Spleen (tissue), 11 donors: ENCODE data around the gene KLF16. TPM values are rescaled to one million over a fixed set of nuclear protein-coding genes. Genes with fewer than 3 reads are reported as not detected.

Experiments used
- DNase-seq: peaks from one replicate; pipeline ENCODE4 v3.0.0-alpha.2; 2020
- H3K27ac ChIP-seq, 8 donors: fragments of 200-600 bp; sonication (generic) in 7 of 8; 1 replicate in 4 of 8; 2 replicates in 4 of 8; pipeline versions ENCODE4 v1.5.0 to v1.8.0; 2016 to 2021; ENCODE audit warnings: inconsistent platforms in 4 of 8, mild to moderate bottlenecking in 4 of 8, moderate library complexity in 1 of 8
- H3K27me3 ChIP-seq, 7 donors: fragments of 200-600 bp; sonication (generic) in 6 of 7; replicated peaks in 1 of 7; 1 replicate in 4 of 7; 2 replicates in 3 of 7; pipeline versions ENCODE4 v1.5.0 to v1.8.0; 2016 to 2021; ENCODE audit warnings: inconsistent platforms in 3 of 7, mild to moderate bottlenecking in 1 of 7
- H3K36me3 ChIP-seq, 6 donors: fragments of 200-600 bp; sonication (generic) in 5 of 6; 1 replicate in 4 of 6; 2 replicates in 2 of 6; pipeline versions ENCODE4 v1.5.0 to v1.8.0; 2016 to 2021; ENCODE audit warnings: inconsistent platforms in 2 of 6
- H3K4me1 ChIP-seq, 6 donors: fragments of 200-600 bp; sonication (generic) in 5 of 6; 1 replicate in 3 of 6; 2 replicates in 3 of 6; pipeline versions ENCODE4 v1.5.0 to v1.8.0; 2016 to 2021; ENCODE audit warnings: inconsistent platforms in 3 of 6
- H3K4me3 ChIP-seq, 8 donors: fragments of 200-600 bp; sonication (generic) in 7 of 8; 1 replicate in 4 of 8; 2 replicates in 4 of 8; pipeline versions ENCODE4 v1.5.0 to v1.8.0; 2016 to 2021; ENCODE audit warnings: inconsistent platforms in 4 of 8, mild to moderate bottlenecking in 4 of 8, moderate library complexity in 2 of 8
- H3K9me3 ChIP-seq, 8 donors: fragments of 200-600 bp; sonication (generic) in 7 of 8; 1 replicate in 4 of 8; 2 replicates in 4 of 8; pipeline versions ENCODE4 v1.5.0 to v1.8.0; 2016 to 2021; ENCODE audit warnings: inconsistent platforms in 4 of 8
- POLR2A ChIP-seq, 3 donors: fragments of 450-650 bp; IDR thresholded peaks; one replicate each; pipeline ENCODE4 v1.5.1; 2017; ENCODE audit warnings: antibody characterized with exemption in 3 of 3, mild to moderate bottlenecking in 1 of 3
- POLR2AphosphoS5 ChIP-seq, 3 donors: sonication (generic); formaldehyde crosslinking; IDR thresholded peaks; one replicate each; pipeline ENCODE4 v1.5.1; 2017; ENCODE audit warnings: antibody characterized with exemption in 3 of 3
- WGBS, 5 donors: extraction: QIAGEN DNeasy Blood & Tissue Kit in 3 of 5; methylation state at CpG; one replicate each; pipeline versions ENCODE4 v1.1.5 to v1.1.7; 2013 to 2018; 5-methylcytosine and 5-hydroxymethylcytosine counted together
- intact Hi-C: fragments of 100-400 bp; cut with DNase I; formaldehyde crosslinking; loops from one replicate; pipeline ENCODE4 v1.15.0; 2023; ENCODE audit warnings: low total_unique reads
- polyA plus RNA-seq, 3 donors: library from polyadenylated mRNA; stranded (reverse); fragments of 200-250 nt; gene quantifications; one replicate each; pipeline ENCODE4 v1.2.1, GENCODE V29; 2013
- total RNA-seq, 7 donors: library from RNA; depleted of rRNA in 3 of 7; stranded (reverse); fragments of >200 nt in 3 of 7; fragmentation: NEBNext Ultra II Directional in 4 of 7; extraction: Animal tissue kit (Norgen Biotek cat#: 25700) in 4 of 7; gene quantifications; one replicate each; pipeline versions ENCODE4 v1.1.0 to v1.2.1, GENCODE V29; 2016 to 2021
- TF ChIP-seq, protein P1 (sequence below), 11 experiments: fragments of 200-600 bp in 7 of 11; fragments of 450-650 bp in 4 of 11; sonication (generic) in 4 of 11; IDR thresholded peaks in 8 of 11; conservative IDR thresholded peaks in 3 of 11; 1 replicate in 7 of 11; 2 replicates in 4 of 11; pipeline versions ENCODE4 v1.4.0 to v1.8.0; 2016 to 2021; ENCODE audit warnings: antibody characterized with exemption in 11 of 11, inconsistent platforms in 4 of 11, mild to moderate bottlenecking in 1 of 11
- donor health status: healthy with polysubstance abuse.
- donor health status: DM: no; HTN: no; CAD: no; lungs with moderate emphysema.
- donor health status: DM: no; HTN: no; CAD: no.
- donor health status: Bipolar disorder and iron deficiency.
- donor health status: healthy.
- donor health status: DM: no; HTN: no; CAD: no.
- donor health status: DM: yes; HTN: yes; CAD: no.

KLF16 gene
- total and polyA plus RNA-seq, 10 donors: 7.1 to 39.0 (median 18.4) TPM

DNA sequence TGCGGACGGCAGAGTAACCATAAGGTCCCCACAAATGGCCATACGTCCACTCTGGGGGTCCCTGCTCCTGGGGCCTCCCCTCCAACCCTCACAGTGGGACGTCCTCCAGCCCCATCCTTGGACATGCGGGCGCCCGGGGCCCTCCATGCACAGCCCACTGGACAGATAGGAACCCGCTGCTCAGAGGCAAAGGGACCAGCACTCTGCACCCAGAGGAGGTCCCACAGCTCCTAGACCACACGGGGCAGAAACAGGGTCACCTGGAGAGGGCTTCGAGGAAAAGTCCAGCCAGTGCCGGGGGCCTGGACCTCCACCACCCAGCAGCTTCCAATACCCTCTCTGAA lies 26.2 kb downstream of the KLF16 start:
- Histone ChIP-seq H3K27me3 (no peaks in the 10 kb centered on the region), H3K9me3 (no peaks in the 10 kb centered on the region), H3K27ac (peak overlapping the region in 5 of 8 donors; percentile 20 to 100 (median 99)), H3K4me1 (peaks cover 48 to 100% (median 93%) of the 10 kb centered on the region in 6 donors), H3K4me3 (peak overlapping the region in 1 of 8 donors; percentile 35), H3K36me3 (peaks cover 0 to 66% (median 1%) of the 10 kb centered on the region in 6 donors)
- intact Hi-C loops: no loop called here
- WGBS, 5 donors: 73 to 81% (median 76%) methylated on average over 11 of the region's 11 CpGs; no CpG with 5 or more reads in 1 of the 5 donors
- DNase-seq: no peak
- no peak for TF ChIP-seq POLR2A (IDR thresholded peaks at IDR 0.05)
- no peak for TF ChIP-seq POLR2AphosphoS5 (IDR thresholded peaks at IDR 0.05)
- TF ChIP-seq, protein P1, sequence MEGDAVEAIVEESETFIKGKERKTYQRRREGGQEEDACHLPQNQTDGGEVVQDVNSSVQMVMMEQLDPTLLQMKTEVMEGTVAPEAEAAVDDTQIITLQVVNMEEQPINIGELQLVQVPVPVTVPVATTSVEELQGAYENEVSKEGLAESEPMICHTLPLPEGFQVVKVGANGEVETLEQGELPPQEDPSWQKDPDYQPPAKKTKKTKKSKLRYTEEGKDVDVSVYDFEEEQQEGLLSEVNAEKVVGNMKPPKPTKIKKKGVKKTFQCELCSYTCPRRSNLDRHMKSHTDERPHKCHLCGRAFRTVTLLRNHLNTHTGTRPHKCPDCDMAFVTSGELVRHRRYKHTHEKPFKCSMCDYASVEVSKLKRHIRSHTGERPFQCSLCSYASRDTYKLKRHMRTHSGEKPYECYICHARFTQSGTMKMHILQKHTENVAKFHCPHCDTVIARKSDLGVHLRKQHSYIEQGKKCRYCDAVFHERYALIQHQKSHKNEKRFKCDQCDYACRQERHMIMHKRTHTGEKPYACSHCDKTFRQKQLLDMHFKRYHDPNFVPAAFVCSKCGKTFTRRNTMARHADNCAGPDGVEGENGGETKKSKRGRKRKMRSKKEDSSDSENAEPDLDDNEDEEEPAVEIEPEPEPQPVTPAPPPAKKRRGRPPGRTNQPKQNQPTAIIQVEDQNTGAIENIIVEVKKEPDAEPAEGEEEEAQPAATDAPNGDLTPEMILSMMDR (IDR thresholded peaks at IDR 0.05 in 8 of 11, conservative IDR thresholded peaks at IDR 0.05 in 3 of 11): no peak

DNA sequence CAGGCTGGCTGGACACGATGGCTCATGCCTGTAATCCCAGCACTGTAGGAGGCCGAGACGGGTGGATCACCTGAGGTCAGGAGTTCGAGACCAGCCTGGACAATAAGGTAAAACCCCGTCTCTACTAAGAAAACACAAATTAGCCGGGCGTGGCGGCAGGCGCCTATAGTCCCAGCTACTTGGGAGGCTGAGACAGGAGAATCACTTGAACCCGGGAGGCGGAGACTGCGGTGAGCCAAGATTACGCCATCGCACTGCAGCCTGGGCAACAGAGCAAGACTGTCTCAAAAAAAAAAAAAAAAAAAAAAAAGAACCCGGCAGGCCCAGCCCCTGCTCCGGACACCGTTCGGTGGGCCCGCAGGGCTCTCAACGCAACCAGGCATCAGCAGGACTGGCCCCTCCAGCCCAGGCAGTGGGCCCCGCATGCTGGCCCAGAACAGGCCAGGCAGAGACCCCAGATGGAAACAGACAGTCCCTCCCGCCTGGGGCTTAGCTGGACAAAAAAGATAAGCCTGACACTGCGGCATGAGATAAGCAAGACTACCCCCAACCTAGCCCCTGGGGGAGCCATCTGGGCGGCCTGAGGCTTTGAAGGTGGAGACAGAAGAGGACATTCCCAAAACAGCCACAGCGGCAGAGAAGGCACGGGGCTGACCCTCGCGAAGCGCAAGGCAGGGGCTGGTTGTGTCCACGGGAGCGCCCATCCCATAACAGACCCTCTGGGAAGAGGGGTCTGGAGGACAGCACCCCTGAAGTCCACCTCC lies 26.7 kb downstream of the KLF16 start:
- no peak for DNase-seq

DNA sequence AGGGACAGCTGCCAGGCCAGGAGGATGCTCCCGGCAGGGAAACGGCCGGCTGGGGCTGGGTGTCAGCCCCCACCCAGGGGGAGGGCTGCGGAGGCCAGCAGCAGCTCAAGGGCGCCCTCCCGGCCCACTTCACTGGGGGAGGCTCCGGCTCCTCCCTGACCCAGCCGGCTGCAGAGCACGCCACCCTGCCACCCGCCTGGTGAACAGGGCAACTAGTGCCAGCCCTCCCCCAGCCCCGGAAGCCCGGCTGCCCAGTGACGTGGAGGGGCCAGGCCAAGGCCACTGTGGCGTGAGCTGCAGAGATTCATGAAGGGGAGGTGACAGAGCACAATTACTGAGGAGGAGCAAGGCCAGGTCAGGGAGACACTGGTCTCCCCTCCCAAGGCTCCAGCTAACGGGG lies 29.8 kb downstream of the KLF16 start:
- DNase-seq: peak; percentile 88
- Histone ChIP-seq H3K27ac (peak overlapping the region; percentile 55 to 100 (median 79)), H3K36me3 (peaks cover 0 to 80% (median 13%) of the 10 kb centered on the region in 6 donors), H3K4me1 (peaks cover 25 to 97% (median 67%) of the 10 kb centered on the region in 6 donors), H3K27me3 (no peaks in the 10 kb centered on the region), H3K4me3 (peak overlapping the region in 1 of 8 donors; percentile 28), H3K9me3 (no peaks in the 10 kb centered on the region)
- WGBS, 5 donors: 55 to 78% (median 66%) methylated on average over 3 to 15 of the region's 15 CpGs
- peak; percentile 82 to 93 (median 91) for TF ChIP-seq POLR2AphosphoS5 (IDR thresholded peaks at IDR 0.05)
- TF ChIP-seq, protein P1 (IDR thresholded peaks at IDR 0.05 in 8 of 11, conservative IDR thresholded peaks at IDR 0.05 in 3 of 11): no peak
- intact Hi-C loops: no loop called here

More for the DNA sequence above, 26.7 kb downstream of the KLF16 start:
- no peaks in the 10 kb centered on the region for H3K9me3 ChIP-seq
- peaks cover 0 to 69% (median 2%) of the 10 kb centered on the region in 6 donors for H3K36me3 ChIP-seq
- peak overlapping the region in 5 of 8 donors; percentile 79 to 100 (median 99) for H3K27ac ChIP-seq
- 84 to 94% (median 91%) methylated on average over 27 to 31 of the region's 31 CpGs for WGBS, 5 donors
- H3K4me1 ChIP-seq: peaks cover 46 to 100% (median 91%) of the 10 kb centered on the region in 6 donors
- intact Hi-C loops: no loop called here
- no peak overlapping the region for H3K4me3 ChIP-seq
- H3K27me3 ChIP-seq: no peaks in the 10 kb centered on the region
- TF ChIP-seq POLR2A (IDR thresholded peaks at IDR 0.05) (no peak), POLR2AphosphoS5 (IDR thresholded peaks at IDR 0.05) (no peak)
- TF ChIP-seq, protein P1 (IDR thresholded peaks at IDR 0.05 in 8 of 11, conservative IDR thresholded peaks at IDR 0.05 in 3 of 11): no peak

DNA sequence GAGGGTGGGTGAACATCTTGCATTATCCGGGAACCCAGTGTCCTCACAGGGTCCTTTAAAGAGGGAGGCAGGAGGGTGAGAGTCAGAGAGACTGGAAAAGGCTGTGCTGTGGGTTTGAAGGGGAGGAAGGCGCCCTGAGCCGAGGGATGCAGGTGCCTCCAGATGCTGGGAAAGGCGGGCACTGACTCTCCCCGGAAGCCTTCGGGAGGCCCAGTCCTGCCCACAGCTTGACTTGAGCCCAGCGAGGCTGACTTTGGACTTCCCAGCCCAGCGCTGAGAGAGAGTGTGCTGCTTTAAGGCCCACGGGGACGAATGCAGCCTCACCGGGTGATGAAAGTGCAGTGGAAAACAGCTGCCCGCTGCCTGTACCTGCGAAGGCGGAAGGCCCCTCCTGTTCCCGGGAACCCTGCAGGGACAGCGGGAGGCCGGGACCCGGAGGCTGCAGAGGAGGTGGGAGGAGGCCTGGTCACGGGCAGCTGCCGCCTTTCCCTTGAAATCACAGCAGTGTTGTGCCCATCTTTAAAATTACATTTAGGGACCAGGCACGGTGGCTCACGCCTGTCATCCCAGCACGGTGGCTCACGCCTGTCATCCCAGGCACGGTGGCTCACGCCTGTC lies 31.2 kb downstream of the KLF16 start:
- peak in 2 of 3 donors; percentile 11 to 42 for TF ChIP-seq POLR2AphosphoS5 (IDR thresholded peaks at IDR 0.05)
- TF ChIP-seq POLR2A (IDR thresholded peaks at IDR 0.05): no peak
- Histone ChIP-seq H3K36me3 (peaks cover 0 to 84% (median 26%) of the 10 kb centered on the region in 6 donors), H3K4me1 (peaks cover 19 to 97% (median 60%) of the 10 kb centered on the region in 6 donors), H3K27ac (peak overlapping the region in 7 of 8 donors; percentile 13 to 100 (median 79)), H3K9me3 (no peaks in the 10 kb centered on the region), H3K27me3 (no peaks in the 10 kb centered on the region), H3K4me3 (no peak overlapping the region)
- intact Hi-C loops: no loop called here
- no peak for DNase-seq
- 89 to 93% (median 90%) methylated on average over 24 to 26 of the region's 26 CpGs for WGBS, 5 donors
